ENCODE results near the gene DMAC1.

Gene DMAC1

GRCh38 chr9:7791394-7791793, 8.2 kb downstream of the DMAC1 start:
- no peaks in the 10 kb centered on the region for H3K27me3 ChIP-seq (replicated peaks; ENCODE audit: control insufficient read depth, insufficient read depth, low read length)
- DNase-seq (ENCODE audit: extremely low read depth, insufficient read length), result no peak
- H3K4me3 ChIP-seq (replicated peaks; ENCODE audit: low read depth, low read length), result no peak overlapping the region
- H3K36me3 ChIP-seq (ENCODE audit: control insufficient read depth, insufficient read depth, low read length), result peaks cover 11% of the 10 kb centered on the region
- TF ChIP-seq, protein P1, sequence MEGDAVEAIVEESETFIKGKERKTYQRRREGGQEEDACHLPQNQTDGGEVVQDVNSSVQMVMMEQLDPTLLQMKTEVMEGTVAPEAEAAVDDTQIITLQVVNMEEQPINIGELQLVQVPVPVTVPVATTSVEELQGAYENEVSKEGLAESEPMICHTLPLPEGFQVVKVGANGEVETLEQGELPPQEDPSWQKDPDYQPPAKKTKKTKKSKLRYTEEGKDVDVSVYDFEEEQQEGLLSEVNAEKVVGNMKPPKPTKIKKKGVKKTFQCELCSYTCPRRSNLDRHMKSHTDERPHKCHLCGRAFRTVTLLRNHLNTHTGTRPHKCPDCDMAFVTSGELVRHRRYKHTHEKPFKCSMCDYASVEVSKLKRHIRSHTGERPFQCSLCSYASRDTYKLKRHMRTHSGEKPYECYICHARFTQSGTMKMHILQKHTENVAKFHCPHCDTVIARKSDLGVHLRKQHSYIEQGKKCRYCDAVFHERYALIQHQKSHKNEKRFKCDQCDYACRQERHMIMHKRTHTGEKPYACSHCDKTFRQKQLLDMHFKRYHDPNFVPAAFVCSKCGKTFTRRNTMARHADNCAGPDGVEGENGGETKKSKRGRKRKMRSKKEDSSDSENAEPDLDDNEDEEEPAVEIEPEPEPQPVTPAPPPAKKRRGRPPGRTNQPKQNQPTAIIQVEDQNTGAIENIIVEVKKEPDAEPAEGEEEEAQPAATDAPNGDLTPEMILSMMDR (IDR thresholded peaks at IDR 0.05; ENCODE audit: insufficient read depth, low read length, poor library complexity, severe bottlenecking), result no peak

DNA sequence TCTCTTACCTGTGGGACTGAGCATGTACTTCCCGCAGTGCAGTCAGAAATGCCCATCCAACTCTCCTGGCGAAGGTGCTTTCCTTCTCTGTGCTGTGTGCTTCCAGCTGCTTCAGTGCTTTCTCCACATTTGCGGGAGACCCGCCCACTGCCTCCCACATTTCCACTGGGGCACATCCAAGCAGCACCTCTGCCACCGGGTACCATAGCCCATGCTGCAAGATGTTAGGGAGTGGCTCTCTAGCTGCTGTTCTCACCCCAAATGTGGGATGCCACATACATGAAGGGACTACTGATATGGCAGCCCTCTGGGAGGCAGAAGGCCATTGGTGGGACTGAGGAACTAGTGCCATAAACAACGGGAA, 8.8 kb downstream of the DMAC1 start:
- TF ChIP-seq, protein P1 (IDR thresholded peaks at IDR 0.05; ENCODE audit: insufficient read depth, low read length, poor library complexity, severe bottlenecking), result no peak
- peaks cover 11% of the 10 kb centered on the region for H3K36me3 ChIP-seq (ENCODE audit: control insufficient read depth, insufficient read depth, low read length)
- no peak for DNase-seq (ENCODE audit: extremely low read depth, insufficient read length)
- H3K27me3 ChIP-seq (replicated peaks; ENCODE audit: control insufficient read depth, insufficient read depth, low read length), result no peaks in the 10 kb centered on the region
- no peak overlapping the region for H3K4me3 ChIP-seq (replicated peaks; ENCODE audit: low read depth, low read length)

- Histone ChIP-seq H3K36me3 (ENCODE audit: control insufficient read depth, insufficient read depth, low read length) (peaks cover 10% of the 10 kb centered on the region), H3K4me3 (replicated peaks; ENCODE audit: low read depth, low read length) (no peak overlapping the region), H3K27me3 (replicated peaks; ENCODE audit: control insufficient read depth, insufficient read depth, low read length) (no peaks in the 10 kb centered on the region)
- TF ChIP-seq, protein P1 (IDR thresholded peaks at IDR 0.05; ENCODE audit: insufficient read depth, low read length, poor library complexity, severe bottlenecking), result no peak
- no peak for DNase-seq (ENCODE audit: extremely low read depth, insufficient read length)
Observed at GRCh38 chr9:7790022-7790818, 9.4 kb downstream of the DMAC1 start.

DNA sequence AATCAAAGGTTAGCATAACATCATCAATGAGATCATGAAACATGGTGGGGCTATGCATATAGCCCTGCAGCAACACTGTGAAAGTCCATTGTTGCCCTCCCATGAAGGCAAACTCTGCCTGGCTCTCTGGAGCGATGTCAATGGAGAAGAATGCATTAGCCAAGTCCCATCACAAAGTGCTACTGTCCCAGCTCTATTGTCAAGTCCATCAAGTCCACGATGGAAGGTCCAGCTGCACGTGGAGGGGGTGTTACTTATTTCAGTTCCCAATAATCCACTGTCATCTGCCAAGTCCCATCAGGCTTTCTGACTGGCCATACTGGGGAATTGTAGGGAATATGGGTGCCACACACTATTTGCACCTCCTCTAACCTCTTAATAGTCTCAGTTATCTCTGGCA, 10.8 kb downstream of the DMAC1 start:
- Histone ChIP-seq H3K4me3 (replicated peaks; ENCODE audit: low read depth, low read length) (no peak overlapping the region), H3K36me3 (ENCODE audit: control insufficient read depth, insufficient read depth, low read length) (peaks cover 8% of the 10 kb centered on the region), H3K27me3 (replicated peaks; ENCODE audit: control insufficient read depth, insufficient read depth, low read length) (no peaks in the 10 kb centered on the region)
- DNase-seq (ENCODE audit: extremely low read depth, insufficient read length), result no peak
- TF ChIP-seq, protein P1 (IDR thresholded peaks at IDR 0.05; ENCODE audit: insufficient read depth, low read length, poor library complexity, severe bottlenecking), result no peak

- H3K4me3 ChIP-seq (replicated peaks; ENCODE audit: low read depth, low read length), result no peak overlapping the region
- TF ChIP-seq, protein P1 (IDR thresholded peaks at IDR 0.05; ENCODE audit: insufficient read depth, low read length, poor library complexity, severe bottlenecking), result no peak
Observed at GRCh38 chr9:7785813-7786212, 13.8 kb downstream of the DMAC1 start.

More at GRCh38 chr9:7785813-7786212, 13.8 kb downstream of the DMAC1 start:
- DNase-seq (ENCODE audit: extremely low read depth, insufficient read length), result no peak
- Histone ChIP-seq H3K27me3 (replicated peaks; ENCODE audit: control insufficient read depth, insufficient read depth, low read length) (no peaks in the 10 kb centered on the region), H3K36me3 (ENCODE audit: control insufficient read depth, insufficient read depth, low read length) (peaks cover 6% of the 10 kb centered on the region)

All from GM06990 (cell line).